Heart left ventricle (tissue), 16 donors: Measurements from ENCODE around the gene ALKBH7. TPM values are rescaled to one million over a fixed set of nuclear protein-coding genes. Genes with fewer than 3 reads are reported as not detected.

Experiments
- ATAC-seq, 4 donors: fragments of 200-7000 bp; cut with Tn5 transposase; one replicate each; pipeline ENCODE4 v1.9.1; 2020 to 2022; ENCODE audit warnings: moderate library complexity in 4 of 4, mild to moderate bottlenecking in 3 of 4, moderate number of reproducible peaks in 1 of 4
- DNase-seq, 5 donors: peaks; one replicate each; pipeline ENCODE4 v3.0.0-alpha.2; 2020
- H3K27ac ChIP-seq, 12 donors: fragments of 200-600 bp; sonication (generic) in 4 of 12; one replicate each; pipeline versions ENCODE4 v1.5.0 to v1.8.0; 2016 to 2022; ENCODE audit warnings: mild to moderate bottlenecking in 2 of 12
- H3K27me3 ChIP-seq, 9 donors: fragments of 200-600 bp; sonication (generic) in 2 of 9; one replicate each; pipeline versions ENCODE4 v1.5.1 to v1.8.0; 2016 to 2022; ENCODE audit warnings: mild to moderate bottlenecking in 3 of 9
- H3K36me3 ChIP-seq, 9 donors: fragments of 200-600 bp; sonication (generic) in 2 of 9; one replicate each; pipeline versions ENCODE4 v1.5.0 to v1.8.0; 2018 to 2022; ENCODE audit warnings: mild to moderate bottlenecking in 2 of 9
- H3K4me1 ChIP-seq, 12 donors: fragments of 200-600 bp; sonication (generic) in 4 of 12; one replicate each; pipeline versions ENCODE4 v1.5.0 to v1.8.0; 2016 to 2022; ENCODE audit warnings: mild to moderate bottlenecking in 3 of 12
- H3K4me3 ChIP-seq, 12 donors: fragments of 200-600 bp; sonication (generic) in 4 of 12; one replicate each; pipeline versions ENCODE4 v1.5.0 to v1.8.0; 2017 to 2022; ENCODE audit warnings: mild to moderate bottlenecking in 9 of 12, moderate library complexity in 4 of 12
- H3K9me3 ChIP-seq, 12 donors: fragments of 200-600 bp; sonication (generic) in 4 of 12; one replicate each; pipeline versions ENCODE4 v1.5.0 to v1.8.0; 2016 to 2022; ENCODE audit warnings: mild to moderate bottlenecking in 1 of 12
- CTCF ChIP-seq, 12 donors: fragments of 200-600 bp; sonication (generic) in 4 of 12; IDR thresholded peaks; one replicate each; pipeline versions ENCODE4 v1.5.0 to v1.8.0; 2018 to 2022; ENCODE audit warnings: antibody characterized with exemption in 12 of 12, mild to moderate bottlenecking in 5 of 12
- POLR2A ChIP-seq, 2 donors: fragments of 450-650 bp; IDR thresholded peaks; one replicate each; pipeline ENCODE4 v1.6.1; 2017; ENCODE audit warnings: antibody characterized with exemption in 2 of 2, mild to moderate bottlenecking in 2 of 2, moderate library complexity in 2 of 2
- WGBS, 4 donors: extraction: QIAGEN DNeasy Blood & Tissue Kit in 2 of 4; methylation state at CpG; one replicate each; pipeline versions ENCODE4 v1.1.5 to v1.1.7; 2013 to 2018; 5-methylcytosine and 5-hydroxymethylcytosine counted together
- intact Hi-C, 10 donors: fragments of 100-400 bp; cut with DNase I; formaldehyde crosslinking; loops; one replicate each; pipeline versions ENCODE4 v1.11.1 to v1.14.2; 2022
- polyA plus RNA-seq, 2 donors: library from polyadenylated mRNA; stranded (reverse); fragments of 200-250 nt; gene quantifications; one replicate each; pipeline ENCODE4 v1.2.3, GENCODE V29; 2013
- total RNA-seq, 9 donors: library from RNA; depleted of rRNA in 2 of 9; stranded (reverse); fragments of >200 nt in 2 of 9; fragmentation: NEBNext Ultra II Directional in 3 of 9; extraction: Animal tissue kit (Norgen Biotek cat#: 25700) in 3 of 9; gene quantifications; one replicate each; pipeline versions ENCODE4 v1.1.0 to v1.2.4, GENCODE V29; 2016 to 2023
- donor health status: ischemic (EF 13 %, LVEDD 7.1; RV severe dilation, severe dysfunction).
- donor health status: healthy with polysubstance abuse.
- donor health status: DM: no; HTN: yes; CAD: no.
- donor health status: DM: no; HTN: no; CAD: no.
- donor health status: ischemic (EF 25% LVEDD 6.9; RV normal size, moderate dysfunction).
- donor health status: ischemic (EF 25% LVEDD 5.7; RV mildly dilated, moderate dysfunction).
- donor health status: healthy.
- donor health status: DM: yes; HTN: yes; CAD: no.
- donor health status: ischemic (EF 35%, LVEDD 5.7; RV mildly dilated, moderate dysfunction).
- donor health status: nonischemic (EF 11% LVEDD 7.7; RV severe dilation, severe dysfunction).
- donor health status: DM: yes; HTN: yes; CAD: no.
- donor health status: PGD.
- donor health status: ischemic (EF 29% LVEDD 5.4; RV normal size, mild dysfunction).
- donor health status: nonischemic (EF 23%, LVEDD 6.1; RV moderate dilation, normal function).

The ALKBH7 gene
- total and polyA plus RNA-seq, 11 donors = 92.4 to 214 (median 141) TPM

GRCh38 chr19:6412061-6412446, 39.5 kb downstream of the ALKBH7 start:
- DNase-seq (no peak), ATAC-seq (peak in 2 of 4 donors; percentile 6 to 7)
- H3K27me3 ChIP-seq = no peaks in the 10 kb centered on the region
- peaks cover 0 to 12% (median 1%) of the 10 kb centered on the region in 12 donors for H3K4me1 ChIP-seq
- H3K27ac ChIP-seq = no peak overlapping the region
- no peaks in the 10 kb centered on the region for H3K9me3 ChIP-seq
- TF ChIP-seq CTCF (IDR thresholded peaks at IDR 0.05) (no peak), POLR2A (IDR thresholded peaks at IDR 0.05) (no peak)
- intact Hi-C loops = loop anchor here in 1 of 10 donors (10.0 kb wide), 1 partner anchor 207 kb away; no protein-coding TSS in a partner anchor
- 64 to 70% (median 69%) methylated on average over 6 to 12 of the region's 12 CpGs for WGBS, 4 donors
- H3K36me3 ChIP-seq = peaks cover 0 to 39% (median 35%) of the 10 kb centered on the region in 9 donors
- no peak overlapping the region for H3K4me3 ChIP-seq

GRCh38 chr19:6412447-6413091, 40.0 kb downstream of the ALKBH7 start:
- 39 to 68% (median 48%) methylated on average over 9 to 15 of the region's 15 CpGs for WGBS, 4 donors
- H3K27me3 ChIP-seq = no peaks in the 10 kb centered on the region
- peaks cover 0 to 12% (median 1%) of the 10 kb centered on the region in 12 donors for H3K4me1 ChIP-seq
- intact Hi-C loops = loop anchor here in 1 of 10 donors (10.0 kb wide), 1 partner anchor 208 kb away; no protein-coding TSS in a partner anchor
- ATAC-seq (peak; percentile 26 to 37 (median 32)), DNase-seq (no peak)
- H3K4me3 ChIP-seq = no peak overlapping the region
- H3K9me3 ChIP-seq = no peaks in the 10 kb centered on the region
- H3K27ac ChIP-seq = peak overlapping the region in 3 of 12 donors; percentile 33 to 39 (median 39)
- H3K36me3 ChIP-seq = peaks cover 0 to 44% (median 40%) of the 10 kb centered on the region in 9 donors
- TF ChIP-seq POLR2A (IDR thresholded peaks at IDR 0.05) (no peak), CTCF (IDR thresholded peaks at IDR 0.05) (peak; percentile 23 to 65 (median 49))

GRCh38 chr19:6413291-6413690, 40.7 kb downstream of the ALKBH7 start:
- Histone ChIP-seq H3K36me3 (peaks cover 0 to 51% (median 48%) of the 10 kb centered on the region in 9 donors), H3K4me1 (peaks cover 0 to 12% (median 1%) of the 10 kb centered on the region in 12 donors), H3K4me3 (no peak overlapping the region), H3K27me3 (no peaks in the 10 kb centered on the region), H3K9me3 (no peaks in the 10 kb centered on the region), H3K27ac (peak overlapping the region in 3 of 12 donors; percentile 37 to 39 (median 38))
- DNase-seq (no peak), ATAC-seq (no peak)
- TF ChIP-seq CTCF (IDR thresholded peaks at IDR 0.05) = no peak
- TF ChIP-seq POLR2A (IDR thresholded peaks at IDR 0.05) = no peak
- 45 to 64% (median 53%) methylated on average over 10 of the region's 10 CpGs for WGBS, 4 donors
- intact Hi-C loops = loop anchor here in 1 of 10 donors (10.0 kb wide), 1 partner anchor 208 kb away; no protein-coding TSS in a partner anchor
